ENCODE measurements around the gene CATSPER3. TPM values are rescaled to one million over a fixed set of nuclear protein-coding genes. Genes with fewer than 3 reads are reported as not detected.

The CATSPER3 gene
- total RNA-seq, 5 donors from 2014 or later (not counting 1 experiment from before 2014, with no cell fraction given) = 0.44 to 1.1 (median 0.93) TPM; not detected in 2

- Mint-ChIP-seq H3K9me3 (no peaks in the 10 kb centered on the region), H3K27me3 (peaks cover 1 to 7% of the 10 kb centered on the region in 2 donors), H3K4me1 (no peaks in the 10 kb centered on the region), H3K36me3 (peaks cover 14% of the 10 kb centered on the region), H3K4me3 (no peak overlapping the region), H3K27ac (no peak overlapping the region)
- CTCF ChIA-PET = no interaction called here
- H3K27ac ChIP-seq (ENCODE audit: low read length) = no peak overlapping the region
- no peak overlapping the region for H3K4me3 ChIP-seq (ENCODE audit: control insufficient read depth in 1 of 2, extremely low read depth in 1 of 2, low read length in 1 of 2)
- H3K36me3 ChIP-seq (ENCODE audit: control insufficient read depth in 2 of 2, extremely low read depth in 1 of 2, insufficient read depth in 1 of 2, low read length in 1 of 2) = no peaks in the 10 kb centered on the region
- H3K4me1 ChIP-seq (ENCODE audit: control insufficient read depth in 1 of 2, extremely low read depth in 1 of 2, insufficient read depth in 2 of 2, low read length in 2 of 2) = no peaks in the 10 kb centered on the region
- no peak for ATAC-seq (replicated peaks in 1 of 4)
- H3K27me3 ChIP-seq (replicated peaks in 1 of 2; ENCODE audit: control insufficient read depth in 2 of 2, extremely low read depth in 1 of 2, insufficient read depth in 2 of 2, low read length in 1 of 2) = peaks cover 0 to 13% of the 10 kb centered on the region in 2 experiments
- no peaks in the 10 kb centered on the region for H3K9me3 ChIP-seq
- 83% methylated on average over 2 of the region's 4 CpGs for WGBS (ENCODE audit: insufficient coverage)
- DNase-seq = no peak
- POLR2A ChIA-PET = no interaction called here
These were observed 43.8 kb downstream of the CATSPER3 start for GRCh38 chr5:135011355-135012032.

- Histone ChIP-seq H3K27me3 (replicated peaks in 1 of 2; ENCODE audit: control insufficient read depth in 2 of 2, extremely low read depth in 1 of 2, insufficient read depth in 2 of 2, low read length in 1 of 2) (peaks cover 0 to 13% of the 10 kb centered on the region in 2 experiments), H3K36me3 (ENCODE audit: control insufficient read depth in 2 of 2, extremely low read depth in 1 of 2, insufficient read depth in 1 of 2, low read length in 1 of 2) (no peaks in the 10 kb centered on the region), H3K9me3 (no peaks in the 10 kb centered on the region), H3K4me3 (ENCODE audit: control insufficient read depth in 1 of 2, extremely low read depth in 1 of 2, low read length in 1 of 2) (no peak overlapping the region), H3K27ac (ENCODE audit: low read length) (no peak overlapping the region), H3K4me1 (ENCODE audit: control insufficient read depth in 1 of 2, extremely low read depth in 1 of 2, insufficient read depth in 2 of 2, low read length in 2 of 2) (no peaks in the 10 kb centered on the region)
- ChIA-PET POLR2A (no interaction called here), CTCF (no interaction called here)
- Mint-ChIP-seq H3K4me3 (no peak overlapping the region), H3K27ac (no peak overlapping the region), H3K4me1 (no peaks in the 10 kb centered on the region), H3K36me3 (peaks cover 11% of the 10 kb centered on the region), H3K9me3 (no peaks in the 10 kb centered on the region), H3K27me3 (peaks cover 1 to 7% of the 10 kb centered on the region in 2 donors)
- 89% methylated on average over 1 of the region's 2 CpGs for WGBS (ENCODE audit: insufficient coverage)
- no peak for DNase-seq
- no peak for ATAC-seq (replicated peaks in 1 of 4)
These were observed 44.4 kb downstream of the CATSPER3 start for GRCh38 chr5:135012033-135012588.

- Histone ChIP-seq H3K9me3 (no peaks in the 10 kb centered on the region), H3K4me3 (ENCODE audit: control insufficient read depth in 1 of 2, extremely low read depth in 1 of 2, low read length in 1 of 2) (no peak overlapping the region), H3K36me3 (ENCODE audit: control insufficient read depth in 2 of 2, extremely low read depth in 1 of 2, insufficient read depth in 1 of 2, low read length in 1 of 2) (no peaks in the 10 kb centered on the region), H3K27ac (ENCODE audit: low read length) (no peak overlapping the region), H3K4me1 (ENCODE audit: control insufficient read depth in 1 of 2, extremely low read depth in 1 of 2, insufficient read depth in 2 of 2, low read length in 2 of 2) (no peaks in the 10 kb centered on the region), H3K27me3 (replicated peaks in 1 of 2; ENCODE audit: control insufficient read depth in 2 of 2, extremely low read depth in 1 of 2, insufficient read depth in 2 of 2, low read length in 1 of 2) (peaks cover 0 to 12% of the 10 kb centered on the region in 2 experiments)
- POLR2A ChIA-PET = no interaction called here
- Mint-ChIP-seq H3K9me3 (no peaks in the 10 kb centered on the region), H3K4me3 (no peak overlapping the region), H3K27ac (no peak overlapping the region), H3K4me1 (no peaks in the 10 kb centered on the region), H3K27me3 (peaks cover 1 to 7% of the 10 kb centered on the region in 2 donors), H3K36me3 (peaks cover 8% of the 10 kb centered on the region)
- CTCF ChIA-PET = no interaction called here
- DNase-seq (no peak), ATAC-seq (replicated peaks in 1 of 4) (no peak)
- 88% methylated on average over 4 of the region's 5 CpGs for WGBS (ENCODE audit: insufficient coverage)
These were observed 45.3 kb downstream of the CATSPER3 start for GRCh38 chr5:135012951-135013391.

- Mint-ChIP-seq H3K27me3 (peaks cover 1 to 7% of the 10 kb centered on the region in 2 donors), H3K36me3 (peaks cover 8% of the 10 kb centered on the region), H3K4me3 (no peak overlapping the region), H3K4me1 (no peaks in the 10 kb centered on the region), H3K27ac (no peak overlapping the region), H3K9me3 (no peaks in the 10 kb centered on the region)
- Histone ChIP-seq H3K4me1 (ENCODE audit: control insufficient read depth in 1 of 2, extremely low read depth in 1 of 2, insufficient read depth in 2 of 2, low read length in 2 of 2) (no peaks in the 10 kb centered on the region), H3K9me3 (no peaks in the 10 kb centered on the region), H3K36me3 (ENCODE audit: control insufficient read depth in 2 of 2, extremely low read depth in 1 of 2, insufficient read depth in 1 of 2, low read length in 1 of 2) (no peaks in the 10 kb centered on the region), H3K27me3 (replicated peaks in 1 of 2; ENCODE audit: control insufficient read depth in 2 of 2, extremely low read depth in 1 of 2, insufficient read depth in 2 of 2, low read length in 1 of 2) (peaks cover 0 to 12% of the 10 kb centered on the region in 2 experiments), H3K4me3 (ENCODE audit: control insufficient read depth in 1 of 2, extremely low read depth in 1 of 2, low read length in 1 of 2) (no peak overlapping the region), H3K27ac (ENCODE audit: low read length) (no peak overlapping the region)
- no peak for ATAC-seq (replicated peaks in 1 of 4)
- DNase-seq = no peak
- CTCF ChIA-PET = no interaction called here
- WGBS (ENCODE audit: insufficient coverage) = 74% methylated on average over 4 of the region's 7 CpGs
- POLR2A ChIA-PET = no interaction called here
These were observed 45.7 kb downstream of the CATSPER3 start for GRCh38 chr5:135013445-135013844.

- DNase-seq = no peak
- ChIA-PET CTCF (no interaction called here), POLR2A (no interaction called here)
- Mint-ChIP-seq H3K9me3 (no peaks in the 10 kb centered on the region), H3K4me3 (no peak overlapping the region), H3K4me1 (no peaks in the 10 kb centered on the region), H3K27me3 (peaks cover 1 to 7% of the 10 kb centered on the region in 2 donors), H3K36me3 (peaks cover 8% of the 10 kb centered on the region), H3K27ac (no peak overlapping the region)
- 90% methylated on average over 4 of the region's 10 CpGs for WGBS (ENCODE audit: insufficient coverage)
- Histone ChIP-seq H3K27me3 (replicated peaks in 1 of 2; ENCODE audit: control insufficient read depth in 2 of 2, extremely low read depth in 1 of 2, insufficient read depth in 2 of 2, low read length in 1 of 2) (peaks cover 0 to 9% of the 10 kb centered on the region in 2 experiments), H3K27ac (ENCODE audit: low read length) (no peak overlapping the region), H3K36me3 (ENCODE audit: control insufficient read depth in 2 of 2, extremely low read depth in 1 of 2, insufficient read depth in 1 of 2, low read length in 1 of 2) (no peaks in the 10 kb centered on the region), H3K9me3 (no peaks in the 10 kb centered on the region), H3K4me3 (ENCODE audit: control insufficient read depth in 1 of 2, extremely low read depth in 1 of 2, low read length in 1 of 2) (no peak overlapping the region), H3K4me1 (ENCODE audit: control insufficient read depth in 1 of 2, extremely low read depth in 1 of 2, insufficient read depth in 2 of 2, low read length in 2 of 2) (no peaks in the 10 kb centered on the region)
- no peak for ATAC-seq (replicated peaks in 1 of 4)
These were observed 46.4 kb downstream of the CATSPER3 start for GRCh38 chr5:135013947-135014570.

- no peaks in the 10 kb centered on the region for H3K36me3 ChIP-seq (ENCODE audit: control insufficient read depth in 2 of 2, extremely low read depth in 1 of 2, insufficient read depth in 1 of 2, low read length in 1 of 2)
- POLR2A ChIA-PET = no interaction called here
- DNase-seq (no peak), ATAC-seq (replicated peaks in 1 of 4) (no peak)
- Mint-ChIP-seq H3K27me3 (peaks cover 0 to 7% of the 10 kb centered on the region in 2 donors), H3K9me3 (no peaks in the 10 kb centered on the region), H3K27ac (no peak overlapping the region), H3K4me1 (no peaks in the 10 kb centered on the region), H3K36me3 (peaks cover 2% of the 10 kb centered on the region), H3K4me3 (no peak overlapping the region)
- H3K4me1 ChIP-seq (ENCODE audit: control insufficient read depth in 1 of 2, extremely low read depth in 1 of 2, insufficient read depth in 2 of 2, low read length in 2 of 2) = no peaks in the 10 kb centered on the region
- no peak overlapping the region for H3K27ac ChIP-seq (ENCODE audit: low read length)
- H3K9me3 ChIP-seq = no peaks in the 10 kb centered on the region
- CTCF ChIA-PET = no interaction called here
- H3K4me3 ChIP-seq (ENCODE audit: control insufficient read depth in 1 of 2, extremely low read depth in 1 of 2, low read length in 1 of 2) = no peak overlapping the region
- WGBS (ENCODE audit: insufficient coverage) = 93% methylated on average over 3 of the region's 6 CpGs
- peaks cover 0 to 13% of the 10 kb centered on the region in 2 experiments for H3K27me3 ChIP-seq (replicated peaks in 1 of 2; ENCODE audit: control insufficient read depth in 2 of 2, extremely low read depth in 1 of 2, insufficient read depth in 2 of 2, low read length in 1 of 2)
These were observed 48.2 kb downstream of the CATSPER3 start for GRCh38 chr5:135015942-135016341.
